Measurements from ENCODE around the gene CFAP61. TPM values are rescaled to one million over a fixed set of nuclear protein-coding genes. Genes with fewer than 3 reads are reported as not detected.
A peak's percentile ranks its signal among the peaks of the same experiment; 100 is the strongest.

CFAP61 gene
- total and polyA plus RNA-seq, 8 donors = 0.95 to 5.3 (median 3.2) TPM; not detected in 1

GRCh38 chr20:20364593-20365479 lies 312.5 kb downstream of the CFAP61 start:
- Histone ChIP-seq H3K9me3 (no peaks in the 10 kb centered on the region), H3K27me3 (peaks cover 90 to 100% of the 10 kb centered on the region in 2 donors), H3K27ac (no peak overlapping the region), H3K4me3 (no peak overlapping the region), H3K4me1 (peaks cover 8 to 58% of the 10 kb centered on the region in 2 donors), H3K36me3 (no peaks in the 10 kb centered on the region)
- TF ChIP-seq, protein P1, sequence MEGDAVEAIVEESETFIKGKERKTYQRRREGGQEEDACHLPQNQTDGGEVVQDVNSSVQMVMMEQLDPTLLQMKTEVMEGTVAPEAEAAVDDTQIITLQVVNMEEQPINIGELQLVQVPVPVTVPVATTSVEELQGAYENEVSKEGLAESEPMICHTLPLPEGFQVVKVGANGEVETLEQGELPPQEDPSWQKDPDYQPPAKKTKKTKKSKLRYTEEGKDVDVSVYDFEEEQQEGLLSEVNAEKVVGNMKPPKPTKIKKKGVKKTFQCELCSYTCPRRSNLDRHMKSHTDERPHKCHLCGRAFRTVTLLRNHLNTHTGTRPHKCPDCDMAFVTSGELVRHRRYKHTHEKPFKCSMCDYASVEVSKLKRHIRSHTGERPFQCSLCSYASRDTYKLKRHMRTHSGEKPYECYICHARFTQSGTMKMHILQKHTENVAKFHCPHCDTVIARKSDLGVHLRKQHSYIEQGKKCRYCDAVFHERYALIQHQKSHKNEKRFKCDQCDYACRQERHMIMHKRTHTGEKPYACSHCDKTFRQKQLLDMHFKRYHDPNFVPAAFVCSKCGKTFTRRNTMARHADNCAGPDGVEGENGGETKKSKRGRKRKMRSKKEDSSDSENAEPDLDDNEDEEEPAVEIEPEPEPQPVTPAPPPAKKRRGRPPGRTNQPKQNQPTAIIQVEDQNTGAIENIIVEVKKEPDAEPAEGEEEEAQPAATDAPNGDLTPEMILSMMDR (IDR thresholded peaks at IDR 0.05) = no peak
- DNase-seq (no peak), ATAC-seq (no peak)
- intact Hi-C loops (cut with DNase I) = loop anchor here in 1 of 2 donors (10.0 kb wide), 1 partner anchor 200 kb away; no protein-coding TSS in a partner anchor

DNA sequence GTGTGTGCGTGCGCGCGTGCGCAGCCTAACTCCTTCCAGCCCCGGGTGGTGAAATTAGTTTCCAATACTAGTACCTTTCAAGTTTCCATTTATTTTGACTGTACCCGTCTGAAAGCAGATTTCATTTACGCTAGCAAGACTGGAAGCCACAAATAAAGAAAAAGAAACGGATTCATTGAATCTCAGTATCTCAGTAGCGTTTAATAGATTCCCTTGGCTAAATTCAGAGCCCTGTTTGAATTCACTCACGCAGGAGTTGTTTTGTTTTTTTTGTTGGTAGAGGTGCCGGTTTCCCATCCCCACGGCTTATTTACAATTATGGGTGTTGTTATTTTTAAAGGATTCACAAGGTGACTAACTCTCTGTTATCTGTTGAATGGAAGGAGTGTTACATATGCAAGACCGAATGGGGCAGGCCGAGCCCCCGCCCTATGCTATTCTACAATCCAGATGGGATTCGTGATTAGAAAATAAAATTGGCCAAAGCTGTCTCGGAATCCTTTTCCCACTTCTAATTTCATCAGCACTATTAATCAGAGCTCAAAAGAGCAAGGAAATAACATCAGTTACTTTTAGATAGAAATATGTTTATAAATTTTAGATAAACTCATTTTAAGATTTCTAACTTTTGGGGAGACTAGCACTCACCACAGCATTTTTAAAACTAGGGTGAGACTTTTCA lies 313.3 kb downstream of the CFAP61 start:
- Histone ChIP-seq H3K4me1 (peaks cover 5 to 52% of the 10 kb centered on the region in 2 donors), H3K4me3 (no peak overlapping the region), H3K9me3 (no peaks in the 10 kb centered on the region), H3K27me3 (peaks cover 91 to 100% of the 10 kb centered on the region in 2 donors), H3K36me3 (no peaks in the 10 kb centered on the region), H3K27ac (no peak overlapping the region)
- ATAC-seq (no peak), DNase-seq (no peak)
- intact Hi-C loops (cut with DNase I) = loop anchor here in 1 of 2 donors (10.0 kb wide), 1 partner anchor 199 kb away; no protein-coding TSS in a partner anchor
- TF ChIP-seq, protein P1 (IDR thresholded peaks at IDR 0.05) = no peak

GRCh38 chr20:20366551-20366875 lies 314.2 kb downstream of the CFAP61 start:
- ATAC-seq (no peak), DNase-seq (no peak)
- Histone ChIP-seq H3K27ac (no peak overlapping the region), H3K4me3 (no peak overlapping the region), H3K36me3 (no peaks in the 10 kb centered on the region), H3K4me1 (peaks cover 5 to 52% of the 10 kb centered on the region in 2 donors), H3K9me3 (no peaks in the 10 kb centered on the region), H3K27me3 (peaks cover 91 to 100% of the 10 kb centered on the region in 2 donors)
- intact Hi-C loops (cut with DNase I) = loop anchor here in 1 of 2 donors (10.0 kb wide), 1 partner anchor 198 kb away; no protein-coding TSS in a partner anchor
- TF ChIP-seq, protein P1 (IDR thresholded peaks at IDR 0.05) = no peak

- H3K27me3 ChIP-seq = peaks cover 91 to 100% of the 10 kb centered on the region in 2 donors
- DNase-seq = no peak
- peaks cover 5 to 52% of the 10 kb centered on the region in 2 donors for H3K4me1 ChIP-seq
- no peak overlapping the region for H3K27ac ChIP-seq
- H3K4me3 ChIP-seq = peak overlapping the region in 1 of 2 donors; percentile 24
- intact Hi-C loops (cut with DNase I) = loop anchor here in 1 of 2 donors (10.0 kb wide), 1 partner anchor 198 kb away; no protein-coding TSS in a partner anchor
- no peaks in the 10 kb centered on the region for H3K9me3 ChIP-seq
- H3K36me3 ChIP-seq = no peaks in the 10 kb centered on the region
- TF ChIP-seq, protein P1 (IDR thresholded peaks at IDR 0.05) = no peak
- ATAC-seq = no peak
Observed at GRCh38 chr20:20366876-20367574, 314.7 kb downstream of the CFAP61 start.

Data from left lung (tissue), 10 donors.